HG03442 (cell line): ENCODE measurements around the gene LGALS3.
A peak's percentile ranks its signal among the peaks of the same experiment; 100 is the strongest.

Experiments
- ATAC-seq: cut with Tn5 transposase; IDR thresholded peaks from one replicate; pipeline ENCODE4 v1.9.1; 2021; ENCODE audit warnings: mild to moderate bottlenecking, moderate library complexity; ENCODE audit not compliant: unreplicated experiment

LGALS3 gene

DNA sequence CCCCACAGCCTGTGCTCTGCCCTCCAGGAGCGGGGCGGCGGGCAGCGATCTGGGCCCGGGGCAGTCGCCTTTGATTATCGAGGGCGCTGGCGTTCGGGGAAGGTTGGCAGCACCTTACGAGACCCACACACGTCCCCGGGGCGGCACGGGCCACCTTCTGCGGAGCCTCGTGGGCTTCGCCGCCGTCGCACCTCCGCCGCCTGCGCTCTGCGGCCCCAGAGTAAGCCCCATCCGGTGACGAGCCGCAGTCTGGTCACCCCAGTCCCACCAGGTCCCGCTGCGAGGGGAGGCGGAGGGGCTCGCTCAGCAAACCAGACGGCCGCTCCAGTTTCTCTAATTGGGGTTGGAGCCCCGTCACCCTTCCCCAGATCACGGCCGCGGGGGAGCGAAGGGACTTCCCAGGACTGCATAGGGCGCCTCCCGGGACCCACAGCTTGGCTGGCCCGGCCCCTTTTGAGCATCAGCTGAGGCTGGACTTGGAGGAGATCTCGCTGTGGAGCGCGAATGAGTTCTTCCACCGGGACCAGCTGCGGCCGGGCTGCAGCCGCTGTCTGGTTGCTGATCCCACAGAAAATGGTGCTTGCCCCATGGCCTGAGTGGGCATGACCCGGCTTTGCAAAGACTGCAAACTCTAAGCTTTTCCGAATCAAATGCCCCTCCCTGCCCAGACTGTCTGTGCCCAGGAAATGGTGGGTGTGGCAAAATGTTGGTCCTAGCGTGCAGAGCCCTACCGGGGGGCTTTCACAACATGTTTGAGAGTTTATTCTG, 560 bp downstream of the LGALS3 start:
- ATAC-seq = peak; percentile 57

DNA sequence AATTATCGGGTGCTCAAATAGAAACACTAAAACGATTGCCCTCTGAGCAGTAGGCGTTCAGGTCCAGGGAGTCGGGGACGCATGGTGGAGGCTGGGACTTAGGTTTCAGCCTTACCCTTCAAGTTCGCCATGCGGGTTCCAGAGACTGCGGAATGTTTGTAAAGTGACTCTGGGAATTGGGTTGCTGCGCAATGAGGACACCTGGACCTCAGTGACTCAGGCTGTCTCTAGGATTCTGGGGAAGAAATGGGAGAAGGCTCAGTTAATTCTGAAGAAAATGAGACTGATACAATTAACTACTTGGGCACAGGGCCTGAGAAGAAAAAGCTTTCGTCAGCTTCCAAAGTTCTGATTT, 1.1 kb downstream of the LGALS3 start:
- no peak for ATAC-seq

DNA sequence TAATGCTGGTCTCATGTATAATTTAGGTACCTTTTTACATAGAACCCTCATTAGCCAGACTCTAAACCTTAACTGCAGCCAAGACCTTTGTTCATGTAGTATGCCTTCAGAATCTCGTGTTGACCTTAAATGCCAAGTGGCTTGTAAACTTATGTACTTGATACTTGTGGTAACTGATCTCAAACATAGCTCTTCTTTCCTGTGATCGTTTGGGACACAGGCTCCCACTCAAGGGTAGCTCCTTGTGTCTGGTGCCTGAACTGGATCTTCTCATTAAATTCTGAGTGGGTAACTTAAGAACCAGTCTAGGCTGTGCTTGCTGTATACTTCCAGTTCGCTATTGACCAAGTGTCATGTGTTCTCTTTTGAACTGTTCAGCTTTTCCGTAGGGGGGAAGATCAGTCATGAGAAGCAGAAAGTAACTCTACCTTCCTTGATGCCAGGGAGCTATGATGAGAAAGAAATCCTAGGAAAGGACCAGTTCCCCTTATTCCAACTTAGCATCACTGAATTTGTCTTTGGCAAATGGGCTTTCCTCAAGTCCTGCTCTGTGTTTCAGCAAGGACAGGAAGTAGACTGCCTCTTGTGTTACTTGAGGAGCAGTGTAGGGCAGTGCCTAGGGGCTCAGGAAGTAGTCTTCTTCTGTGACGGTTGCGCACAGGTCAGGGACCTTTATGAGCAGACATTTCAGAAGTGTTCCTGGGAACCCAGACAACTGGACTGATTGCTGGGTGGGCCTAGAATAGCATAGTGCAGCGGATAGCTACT, 2.5 kb downstream of the LGALS3 start:
- ATAC-seq = no peak

DNA sequence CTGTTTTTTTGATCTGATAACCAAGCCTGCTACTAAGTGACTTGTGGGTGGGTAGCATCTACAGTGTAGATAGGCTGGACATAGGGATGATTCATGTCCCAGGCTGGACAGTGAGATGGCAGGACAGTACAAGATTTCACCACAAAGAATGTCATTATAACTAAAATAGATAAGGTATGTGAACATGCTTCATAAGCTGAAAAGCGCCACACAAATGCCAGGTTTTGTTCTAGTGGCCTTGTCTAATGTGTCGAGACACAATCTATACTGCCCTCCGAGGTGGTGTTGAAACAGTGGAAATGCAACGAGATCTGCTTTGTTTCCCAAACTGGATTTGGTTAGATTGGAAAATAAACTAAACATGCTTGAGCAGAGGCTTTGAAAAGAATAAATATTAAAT, 4.4 kb downstream of the LGALS3 start:
- no peak for ATAC-seq

DNA sequence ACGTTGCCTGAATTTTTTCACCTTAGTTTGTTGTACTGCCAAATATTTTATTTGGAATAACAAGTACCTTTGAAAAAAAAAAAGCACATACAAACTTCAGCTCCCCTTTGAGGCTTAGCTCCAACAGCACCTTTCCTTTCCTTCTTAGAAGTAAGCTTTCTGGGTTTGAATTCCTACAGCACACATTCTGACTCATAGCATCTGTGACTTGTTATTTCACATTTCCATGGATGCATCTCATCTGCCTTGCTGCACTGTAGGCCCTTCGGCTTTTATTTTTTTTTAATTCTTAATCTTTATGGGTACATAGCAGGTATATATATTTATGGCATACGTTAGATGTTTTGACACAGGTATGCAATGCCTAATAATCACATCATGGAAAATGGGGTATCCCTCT, 7.2 kb downstream of the LGALS3 start:
- ATAC-seq = no peak

DNA sequence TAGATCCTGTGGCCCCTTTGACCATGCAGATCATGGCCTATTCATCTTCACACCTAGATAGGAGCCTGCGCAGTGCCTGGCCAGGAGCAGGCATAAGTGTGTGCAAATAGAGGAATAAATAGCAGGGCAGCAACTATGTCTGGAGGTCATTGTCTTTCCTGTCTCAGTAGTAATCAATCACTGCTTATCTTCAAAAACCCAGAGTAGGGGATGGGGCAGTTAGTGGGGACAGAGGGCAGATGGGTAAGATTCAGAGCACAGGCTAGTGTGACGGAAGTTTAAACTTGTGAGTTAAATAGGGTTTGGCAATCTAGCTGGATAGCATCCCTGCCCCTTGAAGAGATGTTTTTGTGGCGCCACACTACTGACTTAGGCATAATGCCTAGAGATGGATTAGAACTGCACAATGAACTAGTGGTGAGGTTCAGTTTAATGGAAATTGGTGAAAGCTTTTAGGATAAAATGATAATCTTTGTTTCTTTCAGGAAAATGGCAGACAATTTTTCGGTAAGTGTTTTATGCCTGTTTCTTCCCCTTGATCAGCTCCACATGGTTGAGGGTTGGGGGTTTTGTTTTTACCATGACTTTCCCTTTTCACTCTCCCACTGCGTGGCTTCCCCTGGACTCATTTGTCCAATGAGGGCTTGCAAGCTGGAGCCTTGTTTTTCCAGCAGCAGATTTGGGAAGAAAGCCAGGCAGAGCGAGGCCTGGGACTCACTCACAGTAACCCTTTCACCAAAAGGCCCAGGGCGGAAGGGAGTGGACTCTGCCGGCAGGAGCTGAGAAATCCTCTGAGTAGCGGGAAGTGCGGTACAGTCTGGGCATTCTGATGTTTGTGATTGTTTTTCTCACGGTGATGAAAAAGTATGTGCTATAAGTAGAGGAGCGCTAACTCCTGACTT, 8.1 kb downstream of the LGALS3 start:
- ATAC-seq = no peak

DNA sequence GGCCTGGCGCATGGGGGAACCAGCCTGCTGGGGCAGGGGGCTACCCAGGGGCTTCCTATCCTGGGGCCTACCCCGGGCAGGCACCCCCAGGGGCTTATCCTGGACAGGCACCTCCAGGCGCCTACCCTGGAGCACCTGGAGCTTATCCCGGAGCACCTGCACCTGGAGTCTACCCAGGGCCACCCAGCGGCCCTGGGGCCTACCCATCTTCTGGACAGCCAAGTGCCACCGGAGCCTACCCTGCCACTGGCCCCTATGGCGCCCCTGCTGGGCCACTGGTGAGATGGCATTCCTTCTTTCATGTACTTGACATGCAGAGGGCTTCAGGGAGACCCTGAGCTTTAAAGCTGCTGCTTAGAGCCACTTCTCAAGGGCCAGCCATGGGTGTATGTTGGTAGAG, 9.0 kb downstream of the LGALS3 start:
- no peak for ATAC-seq

DNA sequence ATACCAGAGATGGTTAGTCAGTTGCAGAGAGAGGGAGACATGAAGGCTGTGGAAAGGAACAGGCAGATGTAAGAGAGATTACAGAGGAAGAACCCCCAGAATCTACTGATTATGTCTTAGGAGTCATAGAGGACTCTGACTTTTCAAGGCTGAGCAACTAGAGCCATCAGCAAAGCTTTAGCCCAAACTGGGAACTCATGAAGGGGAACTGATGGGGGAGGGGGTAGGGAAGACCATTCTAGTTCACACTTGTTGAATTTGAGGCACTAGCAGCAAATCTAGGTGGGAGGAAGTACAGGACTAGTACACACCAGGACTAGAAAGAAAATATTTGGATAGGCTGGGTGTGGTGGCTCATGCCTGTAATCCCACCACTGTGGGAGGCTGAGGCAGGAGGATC, 10.1 kb downstream of the LGALS3 start:
- no peak for ATAC-seq

DNA sequence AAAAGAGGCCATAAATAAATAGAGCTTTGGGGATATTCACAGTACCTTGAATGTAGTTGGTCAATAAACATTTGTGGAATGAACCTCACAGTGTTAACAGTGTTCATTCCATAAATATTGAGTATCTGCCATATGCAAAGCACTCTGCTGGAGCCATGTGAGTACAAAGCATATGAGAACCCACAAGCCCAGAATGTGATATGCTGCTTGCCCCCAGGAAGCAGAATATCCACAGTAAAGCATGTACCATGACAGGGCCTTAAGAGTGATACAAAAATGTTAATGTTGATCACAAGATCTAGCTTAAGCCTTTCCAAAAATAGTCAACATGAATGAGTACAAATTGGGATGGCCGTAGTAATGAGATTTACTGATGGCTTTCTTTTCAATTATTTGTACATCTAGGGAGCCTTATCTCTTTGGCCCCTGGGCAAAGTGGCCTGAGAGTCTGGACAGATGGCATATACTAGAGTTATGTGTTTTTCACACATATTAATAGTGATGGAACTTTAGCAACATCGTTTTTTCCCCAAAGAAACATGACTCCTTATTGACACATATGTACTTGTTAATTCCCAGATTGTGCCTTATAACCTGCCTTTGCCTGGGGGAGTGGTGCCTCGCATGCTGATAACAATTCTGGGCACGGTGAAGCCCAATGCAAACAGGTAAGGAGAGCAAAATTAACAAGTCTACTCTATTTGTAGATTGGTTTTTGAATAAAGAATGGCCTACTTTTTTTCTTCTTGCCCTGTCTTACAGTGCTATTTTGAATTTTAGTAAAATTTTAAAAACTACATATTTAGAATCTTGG, 10.9 kb downstream of the LGALS3 start:
- ATAC-seq = no peak

DNA sequence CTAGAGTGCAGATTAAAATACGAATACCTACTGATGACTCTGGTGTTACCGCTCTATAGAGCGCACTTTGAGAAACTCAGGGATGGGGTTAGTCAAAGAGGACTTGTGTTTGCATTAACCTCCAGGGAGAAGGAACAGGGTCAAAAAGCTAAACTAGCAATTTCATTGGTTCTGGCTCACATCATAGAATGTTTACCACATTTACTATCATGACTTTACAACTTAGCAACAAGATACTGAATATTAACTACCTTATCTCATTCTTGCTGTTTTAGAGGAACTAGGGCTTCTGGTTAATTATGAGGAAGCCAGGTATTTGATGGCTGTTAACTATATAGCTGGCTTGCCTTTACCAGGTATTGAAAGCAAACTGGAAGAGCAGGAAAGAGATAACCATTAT, 12.8 kb downstream of the LGALS3 start:
- no peak for ATAC-seq

DNA sequence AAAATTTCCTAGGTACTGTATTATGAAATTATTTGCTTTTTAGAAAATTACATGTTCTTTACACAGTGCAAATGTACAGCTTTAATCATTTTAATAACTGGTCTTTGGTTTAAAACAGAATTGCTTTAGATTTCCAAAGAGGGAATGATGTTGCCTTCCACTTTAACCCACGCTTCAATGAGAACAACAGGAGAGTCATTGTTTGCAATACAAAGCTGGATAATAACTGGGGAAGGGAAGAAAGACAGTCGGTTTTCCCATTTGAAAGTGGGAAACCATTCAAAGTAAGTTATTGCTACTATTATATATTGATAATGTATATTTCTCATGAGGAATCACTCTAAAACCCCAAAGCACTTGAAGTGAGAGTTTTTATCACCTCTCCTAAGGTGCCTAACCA, 13.4 kb downstream of the LGALS3 start:
- ATAC-seq = no peak

DNA sequence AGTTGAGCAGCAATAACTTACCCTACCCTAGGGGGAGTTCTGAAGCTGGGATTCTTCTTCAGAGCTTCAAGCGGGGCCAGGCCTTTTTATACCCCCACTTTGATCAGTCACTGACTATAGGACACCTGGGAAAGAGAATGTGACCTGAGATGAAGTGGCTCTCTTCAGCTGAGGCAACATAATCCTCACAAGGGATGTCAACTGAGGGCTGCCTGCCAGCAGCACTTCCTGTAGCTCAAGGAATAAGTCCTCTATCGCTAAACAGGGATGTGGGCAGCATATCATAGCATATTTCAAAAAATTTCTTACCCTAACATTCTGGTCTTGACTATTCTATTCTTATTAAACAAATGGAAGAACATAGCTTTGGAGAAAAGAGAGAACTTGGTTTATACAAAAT, 17.4 kb downstream of the LGALS3 start:
- no peak for ATAC-seq

DNA sequence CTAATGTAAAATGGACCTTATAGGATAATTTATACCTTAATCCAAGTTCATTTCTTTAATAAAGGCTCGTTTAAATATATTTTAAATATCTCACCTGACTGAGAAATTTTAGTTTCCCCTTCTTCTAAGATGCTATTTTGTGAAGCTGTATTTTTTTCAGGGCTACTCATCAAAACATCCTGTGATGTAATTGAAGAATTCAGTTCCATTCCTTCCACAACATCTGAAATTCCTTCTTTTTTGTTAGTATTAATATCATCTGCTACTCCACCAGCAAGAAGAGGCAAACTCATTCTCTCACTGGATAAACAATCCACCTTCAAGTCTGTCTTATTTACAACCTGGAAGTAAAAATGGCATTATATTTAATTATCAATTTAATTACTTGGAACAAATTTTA, 22.5 kb downstream of the LGALS3 start:
- ATAC-seq = no peak

DNA sequence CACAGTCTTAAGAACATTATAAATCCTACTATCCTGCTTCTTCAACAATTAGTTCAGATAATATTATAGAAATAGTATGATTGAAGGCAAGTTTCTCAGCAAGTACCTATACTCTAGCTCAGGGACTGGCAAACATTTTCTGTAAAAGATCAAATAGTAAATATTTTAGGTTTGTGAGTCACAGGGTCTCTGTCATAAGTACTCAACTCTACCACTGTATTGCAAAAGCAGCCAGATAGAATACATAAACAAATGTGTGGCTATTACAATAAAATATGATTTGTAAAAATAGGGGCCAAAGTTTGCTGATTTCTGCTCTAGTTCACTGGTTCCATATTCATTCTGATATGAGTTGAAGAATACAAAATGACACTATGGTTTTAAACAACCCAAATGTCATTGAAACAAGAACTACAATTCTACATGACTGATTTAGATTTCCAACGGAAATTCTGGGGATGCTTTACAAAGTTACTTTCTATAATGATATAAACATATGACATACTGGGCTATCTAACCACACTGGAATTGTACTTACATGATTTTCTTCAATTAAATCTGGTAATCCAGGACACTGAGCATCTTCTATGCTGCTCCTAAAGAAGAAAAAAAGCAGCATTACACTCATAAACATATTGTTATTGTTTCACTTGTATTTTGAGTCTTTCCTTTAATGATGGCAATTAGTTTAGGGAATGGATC, 23.2 kb downstream of the LGALS3 start:
- ATAC-seq = no peak

DNA sequence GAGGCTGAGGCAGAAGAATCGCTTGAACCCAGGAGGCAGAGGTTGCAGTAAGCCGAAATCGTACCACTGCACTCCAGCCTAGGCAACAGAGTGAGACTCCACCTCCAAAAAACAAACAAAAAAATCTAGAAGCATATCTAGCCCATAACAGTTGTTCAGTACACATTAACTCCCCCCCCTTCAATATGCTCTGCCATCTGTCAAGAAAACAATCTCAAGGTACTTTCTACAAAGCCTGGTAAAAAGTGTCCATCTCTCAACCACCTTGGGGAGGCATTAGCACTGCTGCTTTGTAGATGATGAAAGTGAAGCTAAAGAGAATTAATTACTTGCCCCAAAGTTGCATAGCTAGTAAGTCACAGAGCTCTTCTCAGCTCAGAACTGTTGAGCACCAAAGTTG, 24.9 kb downstream of the LGALS3 start:
- no peak for ATAC-seq

DNA sequence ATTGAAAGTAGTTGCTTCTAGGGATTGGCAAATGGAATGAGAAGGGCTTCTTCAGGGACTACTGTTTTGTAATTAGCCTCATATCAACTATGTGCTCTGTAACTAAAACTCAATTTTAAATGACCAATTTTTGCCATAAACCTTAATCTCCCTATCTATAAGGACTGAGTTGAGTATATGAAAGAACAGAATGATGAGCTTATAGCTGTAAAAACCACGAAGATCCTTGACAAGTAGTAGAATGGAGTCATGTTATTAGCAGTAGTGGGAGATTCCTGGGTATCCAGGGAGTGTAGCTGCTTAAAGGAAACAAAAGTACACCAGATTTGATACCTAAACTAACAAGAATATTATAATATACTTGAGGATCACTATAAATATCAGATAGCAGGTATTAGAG, 28.0 kb downstream of the LGALS3 start:
- ATAC-seq = no peak

DNA sequence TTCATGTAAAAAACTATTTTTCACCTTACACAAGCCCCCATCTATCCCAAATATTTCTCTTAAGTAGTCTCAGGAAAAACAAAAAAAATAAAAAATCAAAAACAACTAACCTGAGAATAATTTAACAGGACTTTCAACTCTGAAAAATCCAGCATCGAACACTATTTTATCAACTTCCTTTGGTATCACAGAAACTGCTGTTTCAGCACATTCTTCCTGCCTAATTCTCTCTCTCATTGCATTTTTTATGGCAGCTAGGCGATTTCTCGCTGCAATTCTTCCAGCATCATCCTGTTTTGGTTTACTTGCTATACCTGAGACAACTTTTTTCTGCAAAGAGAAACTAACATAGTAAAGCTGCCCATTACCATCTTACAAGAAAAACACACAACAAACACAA, 29.4 kb downstream of the LGALS3 start:
- no peak for ATAC-seq

DNA sequence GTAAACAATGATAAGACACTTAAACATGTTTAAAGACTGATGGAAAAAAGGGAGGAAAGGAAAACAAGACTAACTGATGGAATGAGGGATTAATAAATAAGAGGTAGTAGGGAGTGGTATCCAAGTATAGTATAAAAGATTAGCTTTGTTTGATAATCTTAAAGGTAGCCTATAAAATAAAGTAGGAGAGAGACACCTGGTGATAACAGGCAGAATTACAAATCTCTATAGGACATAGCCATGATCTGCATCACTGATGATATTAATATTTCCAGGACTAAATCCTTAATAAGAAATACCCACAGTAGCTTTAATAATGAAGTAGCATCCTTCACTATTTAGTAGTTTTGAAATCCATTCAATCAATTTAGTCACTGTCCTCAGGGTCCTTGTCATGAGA, 31.9 kb downstream of the LGALS3 start:
- ATAC-seq = no peak

DNA sequence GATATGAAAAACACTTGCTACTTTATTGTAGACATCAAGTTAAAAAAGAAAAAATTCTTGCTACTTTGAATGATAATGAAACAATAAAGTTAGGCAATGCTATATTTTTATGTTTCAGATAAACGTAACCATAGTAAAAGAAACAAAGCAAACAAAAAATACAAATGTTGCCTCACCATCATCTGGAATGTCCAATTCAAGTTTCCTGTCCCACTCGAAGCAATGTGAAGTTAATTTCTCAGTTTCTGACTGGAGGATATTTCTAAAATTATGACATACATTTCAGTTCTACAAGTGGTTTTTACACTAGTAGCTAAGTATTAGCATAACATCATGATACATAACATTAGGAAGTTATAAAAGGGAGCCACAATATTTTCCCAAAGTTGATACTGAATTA, 41.5 kb downstream of the LGALS3 start:
- ATAC-seq = no peak

DNA sequence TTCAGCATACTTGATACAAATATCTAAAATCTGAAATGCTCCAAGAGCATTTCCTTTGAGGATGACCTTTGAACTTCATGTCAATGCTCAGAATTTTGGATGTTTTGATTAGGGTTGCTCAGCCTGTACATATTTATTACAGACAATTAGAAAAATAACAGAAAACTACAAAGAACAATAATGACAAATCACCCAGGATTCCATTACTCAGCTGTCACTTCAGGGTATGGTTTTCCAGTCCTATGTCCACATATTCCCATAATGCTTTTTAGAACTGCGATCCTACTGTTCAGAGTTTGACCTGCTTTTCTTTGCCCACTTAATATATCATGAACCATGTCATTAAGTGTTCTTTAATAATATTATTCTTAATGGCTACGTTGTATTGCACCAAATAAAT, 51.0 kb downstream of the LGALS3 start:
- no peak for ATAC-seq
